Kidney epithelial cell (primary cell): ENCODE measurements around the gene AKT2. TPM values are rescaled to one million over a fixed set of nuclear protein-coding genes. Genes with fewer than 3 reads are reported as not detected.

Source experiments
- DNase-seq: peaks from one replicate; pipeline ENCODE4 v3.0.0-alpha.2; 2010; ENCODE audit warnings: low read depth
- H3K27me3 ChIP-seq: 2 replicates; pipeline ENCODE4 v1.6.0; 2011; ENCODE audit warnings: low read length; ENCODE audit not compliant: control insufficient read depth, insufficient read depth
- H3K36me3 ChIP-seq: 2 replicates; pipeline ENCODE4 v1.5.1; 2011; ENCODE audit warnings: low read length; ENCODE audit not compliant: control insufficient read depth, insufficient read depth
- H3K4me3 ChIP-seq: 2 replicates; pipeline ENCODE4 v1.5.1; 2011; ENCODE audit warnings: low read depth, mild to moderate bottlenecking, control low read depth, low read length
- total RNA-seq: library from RNA; depleted of rRNA; stranded (reverse); fragments of >200 nt; gene quantifications from 2 replicates; pipeline ENCODE4 v1.2.3, GENCODE V29; 2015
- TF ChIP-seq, protein P1 (sequence below): IDR thresholded peaks from 2 replicates; pipeline ENCODE4 v1.5.1; 2011; ENCODE audit warnings: mild to moderate bottlenecking, moderate library complexity, low read length, control low read depth, inconsistent platforms; ENCODE audit not compliant: insufficient read depth, poor library complexity, severe bottlenecking

AKT2 gene
- total RNA-seq, 1 donor from 2014 or later: 73.5 TPM

DNA sequence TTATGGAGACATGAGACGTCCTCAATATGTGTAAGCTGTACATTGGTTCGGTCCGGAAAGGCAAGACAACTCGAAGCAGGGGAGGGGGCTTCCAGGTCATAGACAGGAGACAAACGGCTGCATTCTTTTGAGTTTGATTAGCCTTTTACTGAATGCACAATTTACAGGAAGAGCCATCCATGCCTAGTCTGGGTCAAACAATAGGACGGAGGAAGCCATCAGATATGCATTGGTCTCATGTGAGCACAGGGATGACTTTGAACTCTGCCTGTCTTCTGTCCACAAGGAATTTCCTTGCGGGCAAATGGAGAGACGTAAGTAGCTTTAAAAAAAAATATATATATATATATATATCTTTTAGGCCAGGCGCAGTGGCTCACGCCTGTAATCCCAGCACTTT is 56.8 kb downstream of the AKT2 start:
- H3K36me3 ChIP-seq: no peaks in the 10 kb centered on the region
- TF ChIP-seq, protein P1, sequence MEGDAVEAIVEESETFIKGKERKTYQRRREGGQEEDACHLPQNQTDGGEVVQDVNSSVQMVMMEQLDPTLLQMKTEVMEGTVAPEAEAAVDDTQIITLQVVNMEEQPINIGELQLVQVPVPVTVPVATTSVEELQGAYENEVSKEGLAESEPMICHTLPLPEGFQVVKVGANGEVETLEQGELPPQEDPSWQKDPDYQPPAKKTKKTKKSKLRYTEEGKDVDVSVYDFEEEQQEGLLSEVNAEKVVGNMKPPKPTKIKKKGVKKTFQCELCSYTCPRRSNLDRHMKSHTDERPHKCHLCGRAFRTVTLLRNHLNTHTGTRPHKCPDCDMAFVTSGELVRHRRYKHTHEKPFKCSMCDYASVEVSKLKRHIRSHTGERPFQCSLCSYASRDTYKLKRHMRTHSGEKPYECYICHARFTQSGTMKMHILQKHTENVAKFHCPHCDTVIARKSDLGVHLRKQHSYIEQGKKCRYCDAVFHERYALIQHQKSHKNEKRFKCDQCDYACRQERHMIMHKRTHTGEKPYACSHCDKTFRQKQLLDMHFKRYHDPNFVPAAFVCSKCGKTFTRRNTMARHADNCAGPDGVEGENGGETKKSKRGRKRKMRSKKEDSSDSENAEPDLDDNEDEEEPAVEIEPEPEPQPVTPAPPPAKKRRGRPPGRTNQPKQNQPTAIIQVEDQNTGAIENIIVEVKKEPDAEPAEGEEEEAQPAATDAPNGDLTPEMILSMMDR: no peak
- H3K4me3 ChIP-seq: no peak overlapping the region
- no peak for DNase-seq
- H3K27me3 ChIP-seq: peaks cover 33% of the 10 kb centered on the region

DNA sequence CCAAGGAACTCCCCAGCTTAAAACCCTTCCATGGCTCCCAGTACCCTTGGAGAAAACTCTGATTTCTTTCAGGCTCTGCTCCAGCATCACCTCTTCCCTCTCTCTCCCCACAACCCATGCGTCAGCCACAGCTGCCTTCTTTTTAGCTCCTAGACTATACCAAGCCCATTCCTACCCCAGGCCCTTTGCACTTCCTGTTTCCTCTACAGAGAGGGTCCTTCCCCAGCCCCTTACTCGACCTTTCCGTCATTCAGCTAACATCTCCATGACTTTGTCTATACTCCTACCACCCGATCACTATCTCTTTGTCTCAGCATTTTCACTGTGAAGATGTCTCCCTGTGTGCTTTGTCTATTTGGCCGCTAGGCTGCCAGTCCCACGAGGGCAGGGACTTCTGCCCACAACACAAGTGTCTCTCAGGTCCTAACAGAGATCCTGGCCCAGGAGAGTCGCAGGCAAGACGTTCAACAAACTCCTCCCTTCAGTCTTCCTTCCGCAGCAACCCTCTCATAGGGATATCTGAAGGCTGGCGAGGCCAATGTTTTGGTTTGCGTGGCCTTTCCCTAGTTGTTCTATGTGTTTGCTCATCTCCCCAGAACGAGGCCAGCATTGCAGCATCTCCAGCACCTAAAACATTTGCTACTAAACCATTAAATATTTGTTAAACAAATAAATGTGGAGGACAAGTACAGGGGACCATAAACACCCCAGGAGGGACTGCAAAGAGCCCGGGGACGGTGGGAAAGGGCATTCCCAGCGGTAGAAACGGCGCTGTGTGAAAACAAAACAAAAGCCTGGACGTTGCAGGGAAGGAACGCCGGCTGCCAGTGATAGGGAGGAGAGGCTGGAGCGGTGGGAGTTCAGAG is 59.5 kb downstream of the AKT2 start:
- Histone ChIP-seq H3K36me3 (no peaks in the 10 kb centered on the region), H3K4me3 (no peak overlapping the region), H3K27me3 (peaks cover 39% of the 10 kb centered on the region)
- no peak for DNase-seq
- TF ChIP-seq, protein P1: no peak

DNA sequence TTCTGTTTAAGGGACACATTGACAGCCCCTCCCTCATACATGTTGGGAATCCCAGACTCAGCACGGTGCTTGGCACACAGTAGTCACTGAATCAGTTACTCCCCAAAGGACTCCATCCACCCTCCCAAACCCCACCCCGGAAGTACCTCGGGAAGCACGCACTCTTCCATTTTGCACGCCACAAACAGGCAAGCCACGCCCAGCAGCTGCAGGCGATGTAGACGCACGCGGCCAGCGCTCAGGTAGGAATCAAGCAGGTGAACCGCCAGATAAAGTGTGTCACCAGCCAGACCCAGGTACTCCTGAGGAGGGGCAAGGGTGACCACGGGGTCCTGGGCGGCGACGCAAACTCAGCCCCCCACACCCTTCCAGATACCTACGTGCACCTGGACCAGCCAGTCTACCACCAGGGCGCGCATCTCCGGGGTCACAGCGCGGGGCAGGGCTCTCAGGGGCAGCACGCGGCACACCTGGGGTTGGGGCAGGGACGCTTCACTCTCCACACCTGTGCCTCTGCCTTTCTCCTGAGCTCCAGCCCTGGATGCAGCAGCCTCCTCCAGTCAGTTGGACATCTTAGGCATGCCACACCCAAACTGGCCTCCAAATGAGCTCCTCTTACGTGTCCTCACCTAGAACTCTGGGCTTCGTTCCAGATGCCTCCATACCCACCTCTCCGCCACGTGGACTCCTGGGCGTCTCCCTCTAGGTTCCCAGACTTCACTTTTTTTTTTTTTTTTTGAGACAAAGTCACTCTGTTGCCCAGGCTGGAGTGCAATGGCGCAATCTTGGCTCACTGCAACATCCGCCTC is 60.6 kb downstream of the AKT2 start:
- peaks cover 39% of the 10 kb centered on the region for H3K27me3 ChIP-seq
- H3K36me3 ChIP-seq: no peaks in the 10 kb centered on the region
- DNase-seq: no peak
- no peak overlapping the region for H3K4me3 ChIP-seq
- TF ChIP-seq, protein P1: no peak

DNA sequence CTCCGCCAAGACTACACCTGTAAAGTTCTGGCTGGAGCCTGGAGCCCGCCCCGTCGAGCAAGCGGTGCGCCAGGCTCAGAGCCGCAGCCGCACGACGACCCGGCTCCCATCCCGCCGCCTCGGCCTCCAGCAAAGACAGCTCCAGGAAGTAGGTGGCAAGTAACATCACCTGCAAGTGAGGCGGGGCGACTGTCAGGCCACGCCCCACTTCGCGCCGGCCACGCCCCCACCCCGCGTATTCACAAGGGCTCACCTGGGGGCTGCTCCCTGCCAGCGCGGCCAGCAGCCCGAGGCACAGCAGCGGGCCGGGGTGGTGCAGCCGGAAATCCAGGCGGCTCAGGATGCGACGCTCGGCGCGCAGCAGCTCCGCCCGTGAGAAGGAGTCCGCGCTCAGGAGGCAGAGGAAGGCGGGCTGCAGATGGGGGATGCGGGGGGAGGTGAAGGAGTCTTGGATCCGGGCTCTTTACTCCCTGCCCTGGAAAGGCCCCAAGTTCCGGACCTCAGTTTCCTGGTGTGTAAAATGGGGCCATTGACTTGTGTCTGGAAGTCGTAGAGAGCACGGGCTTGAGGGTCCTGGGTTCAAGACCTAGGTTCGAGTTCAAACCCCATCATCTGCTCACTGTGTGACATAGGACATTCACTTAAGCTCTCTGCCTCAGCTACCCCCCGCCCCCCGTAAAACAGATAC is 61.9 kb downstream of the AKT2 start:
- TF ChIP-seq, protein P1: no peak
- Histone ChIP-seq H3K4me3 (no peak overlapping the region), H3K27me3 (peaks cover 43% of the 10 kb centered on the region), H3K36me3 (no peaks in the 10 kb centered on the region)
- no peak for DNase-seq

DNA sequence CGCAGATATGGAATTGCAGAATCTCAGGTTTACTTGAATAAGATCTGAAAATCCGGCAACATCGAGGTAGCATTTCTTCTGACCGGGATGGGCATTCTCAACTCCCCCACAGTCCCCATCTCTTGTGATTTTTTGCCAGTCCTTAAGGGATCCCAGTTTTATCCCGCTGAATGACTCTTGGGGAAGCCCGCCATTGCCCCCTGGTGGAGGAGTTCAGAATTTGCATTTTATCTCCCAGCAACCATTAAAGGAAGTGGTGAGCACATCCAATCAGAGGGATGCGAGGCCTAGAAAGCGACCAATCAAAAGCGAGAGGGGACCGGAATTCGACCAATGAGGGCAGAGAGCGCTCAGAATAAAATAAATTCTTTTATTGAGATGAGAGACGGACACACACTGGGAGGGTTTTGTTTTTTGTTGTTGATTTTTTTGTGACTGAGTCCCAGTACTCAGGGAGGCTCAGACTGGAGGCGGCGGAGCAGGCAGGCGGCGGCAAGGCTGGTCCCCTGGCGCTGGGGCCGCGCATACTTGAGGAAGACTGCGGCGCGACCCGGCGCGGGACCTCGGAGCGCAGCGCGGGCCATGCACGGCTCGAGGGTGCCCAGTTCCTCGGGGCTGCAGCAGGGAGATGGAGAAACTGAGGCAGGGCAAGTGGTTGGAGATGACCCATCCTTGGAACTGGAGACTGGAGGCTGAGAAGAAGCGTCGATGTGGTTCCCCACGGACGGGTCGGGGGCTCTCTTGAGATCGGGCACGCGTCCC is 63.1 kb downstream of the AKT2 start:
- TF ChIP-seq, protein P1: peak; percentile 78
- Histone ChIP-seq H3K4me3 (no peak overlapping the region), H3K36me3 (no peaks in the 10 kb centered on the region), H3K27me3 (peaks cover 52% of the 10 kb centered on the region)
- DNase-seq: peak; percentile 77
